ENCODE measurements around the gene MACROD2. TPM values are rescaled to one million over a fixed set of nuclear protein-coding genes. Genes with fewer than 3 reads are reported as not detected.

MACROD2 gene
- total RNA-seq, 1 experiment from 2014 or later: 1.6 TPM

DNA sequence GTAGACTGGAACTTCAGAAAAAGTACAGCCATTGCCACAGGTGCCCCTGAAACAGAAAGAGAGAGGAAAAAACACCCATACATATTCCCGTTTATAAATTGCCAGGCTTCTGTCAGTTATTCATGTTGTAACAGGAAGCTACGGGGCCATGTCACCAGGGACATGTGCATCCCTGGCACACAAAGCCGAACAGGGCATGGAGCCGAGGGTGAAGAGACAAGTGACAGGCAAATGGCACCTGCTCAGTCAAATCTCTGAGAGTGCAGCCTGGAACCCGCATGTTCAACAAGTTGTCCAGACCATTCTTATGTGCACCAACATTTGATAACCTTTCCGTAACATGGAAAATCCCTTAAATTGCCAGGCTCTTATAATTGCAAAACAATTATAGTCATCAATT, 1837.2 kb downstream of the MACROD2 start:
- Histone ChIP-seq H2AK5ac (ENCODE audit: insufficient read length, low read length) (no peak overlapping the region), H3T11ph (ENCODE audit: low read length) (no peak overlapping the region), H2BK120ac (ENCODE audit: low read depth, low read length, poor library complexity, severe bottlenecking) (no peak overlapping the region), H4K8ac (replicated peaks; ENCODE audit: insufficient read length, low read depth, low read length) (no peak overlapping the region), H3K14ac (ENCODE audit: insufficient read depth, low read length) (no peak overlapping the region), H3K9me3 (ENCODE audit: control insufficient read depth, low read depth, low read length) (no peaks in the 10 kb centered on the region), H2BK20ac (ENCODE audit: low read depth, low read length, poor library complexity, severe bottlenecking) (no peak overlapping the region), H3K27ac (ENCODE audit: insufficient read length, low read depth, low read length) (no peak overlapping the region), H3K9ac (ENCODE audit: extremely low read depth, insufficient read length, low read length) (no peak overlapping the region), H4K5ac (ENCODE audit: insufficient read length, low read depth, low read length) (no peak overlapping the region), H3K4me2 (ENCODE audit: insufficient read depth, insufficient read length, low read length) (no peak overlapping the region), H3K4me1 (ENCODE audit: insufficient read depth, low read length) (peaks cover 3% of the 10 kb centered on the region; the same call in 1 of the 2 replicates), H2BK12ac (ENCODE audit: insufficient read length, low read depth, low read length) (no peak overlapping the region), H2AFZ (ENCODE audit: low read length) (no peak overlapping the region), H3K79me2 (ENCODE audit: insufficient read depth, low read length) (no peaks in the 10 kb centered on the region), H4K91ac (ENCODE audit: insufficient read length, low read depth, low read length) (no peak overlapping the region), H2BK5ac (ENCODE audit: insufficient read length, low read length) (no peak overlapping the region), H4K20me1 (ENCODE audit: control insufficient read depth, insufficient read depth, insufficient read length) (no peaks in the 10 kb centered on the region), H3K18ac (ENCODE audit: insufficient read length, low read depth, low read length) (no peak overlapping the region), H2BK15ac (ENCODE audit: low read depth, low read length) (no peak overlapping the region), H3K56ac (ENCODE audit: insufficient read length, low read depth, low read length) (no peak overlapping the region), H3K27me3 (ENCODE audit: insufficient read depth, low read length) (no peaks in the 10 kb centered on the region), H3K23me2 (ENCODE audit: insufficient read length, low read depth, low read length, poor library complexity, severe bottlenecking) (no peaks in the 10 kb centered on the region), H3K23ac (ENCODE audit: insufficient read length, low read depth, low read length) (no peak overlapping the region), H3K4ac (ENCODE audit: low read depth, low read length) (no peak overlapping the region), H3K79me1 (ENCODE audit: insufficient read depth, low read depth, low read length, poor library complexity, severe bottlenecking) (no peaks in the 10 kb centered on the region)
- no CpG with 5 or more reads among the region's 6 CpGs for WGBS (ENCODE audit: extremely low coverage, insufficient read length, low lambda C conversion rate)
- H3K36me3 Mint-ChIP-seq (ENCODE audit: insufficient read depth in 1 of 3, low read depth in 3 of 3): no peaks in the 10 kb centered on the region; a peak in 1 of 7 replicates
- TF ChIP-seq, protein P1, sequence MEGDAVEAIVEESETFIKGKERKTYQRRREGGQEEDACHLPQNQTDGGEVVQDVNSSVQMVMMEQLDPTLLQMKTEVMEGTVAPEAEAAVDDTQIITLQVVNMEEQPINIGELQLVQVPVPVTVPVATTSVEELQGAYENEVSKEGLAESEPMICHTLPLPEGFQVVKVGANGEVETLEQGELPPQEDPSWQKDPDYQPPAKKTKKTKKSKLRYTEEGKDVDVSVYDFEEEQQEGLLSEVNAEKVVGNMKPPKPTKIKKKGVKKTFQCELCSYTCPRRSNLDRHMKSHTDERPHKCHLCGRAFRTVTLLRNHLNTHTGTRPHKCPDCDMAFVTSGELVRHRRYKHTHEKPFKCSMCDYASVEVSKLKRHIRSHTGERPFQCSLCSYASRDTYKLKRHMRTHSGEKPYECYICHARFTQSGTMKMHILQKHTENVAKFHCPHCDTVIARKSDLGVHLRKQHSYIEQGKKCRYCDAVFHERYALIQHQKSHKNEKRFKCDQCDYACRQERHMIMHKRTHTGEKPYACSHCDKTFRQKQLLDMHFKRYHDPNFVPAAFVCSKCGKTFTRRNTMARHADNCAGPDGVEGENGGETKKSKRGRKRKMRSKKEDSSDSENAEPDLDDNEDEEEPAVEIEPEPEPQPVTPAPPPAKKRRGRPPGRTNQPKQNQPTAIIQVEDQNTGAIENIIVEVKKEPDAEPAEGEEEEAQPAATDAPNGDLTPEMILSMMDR (conservative IDR thresholded peaks at IDR 0.05): no peak
- peaks cover 16 to 17% of the 10 kb centered on the region in 2 experiments for H3K4me1 Mint-ChIP-seq
- H3K9me3 Mint-ChIP-seq: no peaks in the 10 kb centered on the region
- H3K4me3 Mint-ChIP-seq: no peak overlapping the region
- no peaks in the 10 kb centered on the region for H3K27me3 Mint-ChIP-seq (ENCODE audit: low read depth)
- no peak overlapping the region for H3K27ac Mint-ChIP-seq
- DNase-seq: no peak

Measured in H9 (cell line).